GM12864 (cell line): ENCODE data around the gene FHOD3.

Experiments
- DNase-seq: peaks from one replicate; pipeline ENCODE4 v3.0.0-alpha.2; 2011; ENCODE audit warnings: low read depth
- H3K4me3 ChIP-seq: 2 replicates; pipeline ENCODE4 v1.5.1; 2011; ENCODE audit warnings: mild to moderate bottlenecking, low read depth, low read length, control low read depth
- CTCF ChIP-seq: IDR thresholded peaks from 2 replicates; pipeline ENCODE4 v1.5.1; 2011; ENCODE audit warnings: low read depth, mild to moderate bottlenecking, moderate library complexity, low read length, control low read depth, inconsistent platforms; ENCODE audit errors: missing control alignments

Gene FHOD3

DNA sequence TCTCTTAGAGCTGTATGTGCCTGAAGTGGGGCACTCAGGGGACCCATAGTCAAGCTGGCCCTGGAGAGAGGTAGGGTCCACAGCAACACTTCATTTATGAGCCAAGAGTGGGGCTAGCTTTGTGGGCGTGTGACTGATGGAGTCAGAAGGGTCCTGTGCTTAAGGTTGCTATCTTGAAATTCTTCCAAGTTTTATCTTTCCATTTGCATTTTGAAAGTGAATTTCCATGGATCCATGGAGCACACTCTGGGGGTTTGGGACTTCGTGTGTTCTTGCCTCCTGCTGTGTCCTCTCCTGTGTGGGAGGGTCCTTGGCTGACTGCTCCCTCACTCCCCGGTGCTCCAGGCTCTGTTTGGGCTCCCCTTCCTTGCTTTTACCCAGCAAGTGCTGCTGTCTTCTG, 50.8 kb downstream of the FHOD3 start:
- TF ChIP-seq CTCF = no peak
- H3K4me3 ChIP-seq = no peak overlapping the region
- DNase-seq = no peak

DNA sequence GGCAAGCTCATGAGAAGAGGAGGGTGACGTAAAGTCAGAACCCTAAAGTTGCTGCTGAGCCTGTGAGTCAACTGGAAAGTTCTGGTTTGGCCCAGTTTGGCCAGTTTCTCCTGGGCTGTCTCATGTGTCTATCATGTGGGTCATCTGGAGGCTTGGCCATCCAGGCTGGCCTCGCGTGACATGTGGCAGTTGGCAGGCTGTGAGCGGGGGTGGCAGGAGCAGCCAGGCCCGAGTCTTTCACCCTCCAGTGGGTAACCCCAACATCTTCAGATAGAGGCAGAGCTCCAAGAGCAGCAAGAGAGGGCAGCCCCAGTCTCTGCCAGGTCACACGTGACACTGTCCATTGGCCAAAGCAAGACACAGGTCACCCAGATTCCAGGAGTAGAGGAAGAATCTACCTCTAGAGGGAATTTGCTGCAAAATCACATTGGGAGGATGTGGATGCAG, 51.5 kb downstream of the FHOD3 start:
- no peak for DNase-seq
- TF ChIP-seq CTCF = no peak
- H3K4me3 ChIP-seq = no peak overlapping the region

DNA sequence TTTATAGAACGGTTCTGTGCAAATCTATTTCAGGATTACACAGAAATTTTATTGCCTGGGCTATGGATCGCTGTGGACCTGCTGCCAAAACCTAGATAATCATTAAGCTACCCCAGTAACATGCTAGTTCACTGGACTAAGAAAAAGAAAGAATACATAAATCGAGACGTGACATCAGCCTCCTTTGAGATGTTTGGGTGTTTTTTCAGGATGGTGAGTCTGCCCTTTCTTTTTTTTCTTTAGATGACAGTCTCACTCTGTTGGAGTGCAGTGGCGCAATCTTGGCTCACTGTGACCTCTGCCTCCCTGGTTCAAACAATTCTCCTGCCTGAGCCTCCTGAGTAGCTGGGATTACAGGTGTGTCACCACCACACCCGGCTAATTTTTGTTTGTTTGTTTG, 52.0 kb downstream of the FHOD3 start:
- DNase-seq = no peak
- TF ChIP-seq CTCF = no peak
- H3K4me3 ChIP-seq = no peak overlapping the region

DNA sequence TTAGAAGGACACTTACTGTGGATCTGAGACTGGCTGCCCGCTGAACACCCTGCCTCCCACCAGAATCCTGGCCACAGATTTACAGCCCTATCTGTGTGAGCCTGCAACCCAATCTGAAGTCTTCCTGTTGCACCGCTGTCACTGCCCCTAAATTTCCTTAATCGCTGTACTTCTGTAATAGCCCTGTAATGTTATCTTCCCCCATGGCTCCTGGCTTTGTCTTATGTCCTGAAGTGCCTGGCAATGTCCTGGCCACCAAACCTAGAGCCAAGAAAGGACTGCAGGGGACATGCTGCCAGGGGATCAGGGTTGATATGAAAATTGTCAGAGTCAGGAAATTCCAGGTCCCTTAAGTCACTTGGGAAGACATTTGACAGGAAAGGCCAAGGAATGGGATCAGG, 52.7 kb downstream of the FHOD3 start:
- H3K4me3 ChIP-seq = no peak overlapping the region
- DNase-seq = no peak
- TF ChIP-seq CTCF = no peak

DNA sequence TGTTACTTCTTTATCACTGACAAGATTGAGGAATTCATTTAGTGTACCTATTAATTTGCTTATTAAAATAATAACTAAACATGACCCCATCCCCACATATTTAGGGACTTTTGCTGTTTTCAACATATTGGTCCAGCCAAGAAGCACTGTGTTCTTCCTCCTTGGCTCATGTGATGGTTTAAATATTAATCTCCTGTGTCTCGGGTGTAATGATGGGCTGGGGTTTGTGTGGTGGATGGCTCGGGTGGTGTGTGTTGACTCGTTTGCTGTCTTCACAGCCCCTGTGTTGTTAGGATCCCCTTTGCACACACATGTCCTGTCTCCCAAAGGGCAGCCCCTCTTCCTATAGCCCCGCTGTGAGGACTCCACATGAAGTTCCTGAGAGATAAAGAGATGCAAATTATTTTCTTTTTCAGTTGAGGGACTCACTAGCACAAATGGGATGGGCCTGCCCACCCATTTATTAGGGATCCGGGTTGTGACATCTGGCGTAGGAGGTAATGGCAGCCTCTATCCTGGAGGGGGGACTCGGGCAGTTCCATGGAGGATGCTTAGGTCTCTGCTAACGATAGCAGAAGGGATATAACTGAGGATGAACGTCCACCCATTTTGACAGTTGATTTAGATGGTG, 53.4 kb downstream of the FHOD3 start:
- no peak for TF ChIP-seq CTCF
- no peak overlapping the region for H3K4me3 ChIP-seq
- DNase-seq = no peak

GRCh38 chr18:36352384-36352783, 54.9 kb downstream of the FHOD3 start:
- H3K4me3 ChIP-seq = no peak overlapping the region
- TF ChIP-seq CTCF = no peak
- no peak for DNase-seq

GRCh38 chr18:36354989-36355388, 57.5 kb downstream of the FHOD3 start:
- TF ChIP-seq CTCF = no peak
- no peak for DNase-seq

More at GRCh38 chr18:36354989-36355388, 57.5 kb downstream of the FHOD3 start:
- H3K4me3 ChIP-seq = no peak overlapping the region
